ENCODE data around the gene PNPLA8.

DNA sequence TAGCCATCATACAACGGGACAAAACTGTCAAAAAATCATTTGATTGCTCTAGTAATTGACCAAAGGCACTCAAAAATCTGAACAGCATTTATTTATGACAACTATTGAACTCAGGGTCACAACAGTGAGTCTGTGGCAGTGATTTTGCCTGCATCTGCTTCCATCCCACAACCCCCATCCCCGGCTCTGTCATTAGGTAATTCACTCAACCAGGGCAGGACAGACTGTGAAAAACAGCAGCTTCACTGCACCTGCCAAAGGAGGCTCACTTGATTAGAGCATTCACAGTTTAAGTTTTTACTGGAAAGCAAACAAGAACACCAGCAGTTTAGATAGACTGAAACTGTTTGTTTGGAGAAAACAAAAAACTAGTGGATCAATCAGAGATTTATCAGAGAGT, 91.9 kb downstream of the PNPLA8 start:
- TF ChIP-seq FOS (IDR thresholded peaks at IDR 0.05; ENCODE audit: low read depth, low read length) (no peak), CHD1 (IDR thresholded peaks at IDR 0.05; ENCODE audit: low read depth, low read length) (no peak), POLR2A (IDR thresholded peaks at IDR 0.05; ENCODE audit: low read depth, low read length) (no peak), MAZ (IDR thresholded peaks at IDR 0.05; ENCODE audit: borderline replicate concordance, low read depth, low read length) (no peak), RAD21 (IDR thresholded peaks at IDR 0.05; ENCODE audit: low read length) (no peak), SMC3 (IDR thresholded peaks at IDR 0.05; ENCODE audit: low read depth, low read length) (no peak), MAFK (IDR thresholded peaks at IDR 0.05; ENCODE audit: low read depth, low read length) (no peak)
- TF ChIP-seq, protein P1, sequence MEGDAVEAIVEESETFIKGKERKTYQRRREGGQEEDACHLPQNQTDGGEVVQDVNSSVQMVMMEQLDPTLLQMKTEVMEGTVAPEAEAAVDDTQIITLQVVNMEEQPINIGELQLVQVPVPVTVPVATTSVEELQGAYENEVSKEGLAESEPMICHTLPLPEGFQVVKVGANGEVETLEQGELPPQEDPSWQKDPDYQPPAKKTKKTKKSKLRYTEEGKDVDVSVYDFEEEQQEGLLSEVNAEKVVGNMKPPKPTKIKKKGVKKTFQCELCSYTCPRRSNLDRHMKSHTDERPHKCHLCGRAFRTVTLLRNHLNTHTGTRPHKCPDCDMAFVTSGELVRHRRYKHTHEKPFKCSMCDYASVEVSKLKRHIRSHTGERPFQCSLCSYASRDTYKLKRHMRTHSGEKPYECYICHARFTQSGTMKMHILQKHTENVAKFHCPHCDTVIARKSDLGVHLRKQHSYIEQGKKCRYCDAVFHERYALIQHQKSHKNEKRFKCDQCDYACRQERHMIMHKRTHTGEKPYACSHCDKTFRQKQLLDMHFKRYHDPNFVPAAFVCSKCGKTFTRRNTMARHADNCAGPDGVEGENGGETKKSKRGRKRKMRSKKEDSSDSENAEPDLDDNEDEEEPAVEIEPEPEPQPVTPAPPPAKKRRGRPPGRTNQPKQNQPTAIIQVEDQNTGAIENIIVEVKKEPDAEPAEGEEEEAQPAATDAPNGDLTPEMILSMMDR (conservative IDR thresholded peaks at IDR 0.05; ENCODE audit: low read depth, low read length): no peak

Data from IMR-90 (cell line).